LNCaP clone FGC (cell line): ENCODE data around the gene CASP8AP2.

Experiments
- DNase-seq: peaks from one replicate; pipeline ENCODE4 v3.0.0-alpha.2; 2011; ENCODE audit warnings: low read depth
- H3K4me3 ChIP-seq: 2 replicates; pipeline ENCODE4 v1.5.1; 2011; ENCODE audit warnings: mild to moderate bottlenecking, low read depth, low read length, control low read depth
- TF ChIP-seq, protein P1 (sequence below): IDR thresholded peaks from 2 replicates; pipeline ENCODE4 v1.5.1; 2012; ENCODE audit warnings: mild to moderate bottlenecking; ENCODE audit not compliant: control insufficient read depth, insufficient read depth; ENCODE audit errors: extremely low read depth

CASP8AP2 gene

DNA sequence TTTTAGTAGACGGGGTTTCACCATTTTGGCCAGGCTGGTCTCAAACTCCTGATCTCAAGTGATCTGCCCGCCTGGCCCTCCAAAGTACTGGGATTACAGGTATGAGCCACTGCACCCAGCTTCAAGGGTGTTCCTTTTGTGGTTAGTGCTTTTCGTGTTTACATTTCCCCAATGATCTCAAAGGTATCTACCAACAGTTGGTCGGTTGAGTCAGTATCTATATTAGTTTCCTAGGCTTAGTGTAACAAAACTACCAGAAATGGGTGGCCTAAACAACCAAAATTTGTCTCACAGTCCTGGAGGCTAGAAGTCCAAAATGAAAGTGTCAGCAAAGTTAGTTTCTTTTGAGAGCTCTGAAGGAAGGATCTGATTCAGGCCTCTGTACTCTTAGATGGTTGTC is 30.1 kb downstream of the CASP8AP2 start:
- TF ChIP-seq, protein P1, sequence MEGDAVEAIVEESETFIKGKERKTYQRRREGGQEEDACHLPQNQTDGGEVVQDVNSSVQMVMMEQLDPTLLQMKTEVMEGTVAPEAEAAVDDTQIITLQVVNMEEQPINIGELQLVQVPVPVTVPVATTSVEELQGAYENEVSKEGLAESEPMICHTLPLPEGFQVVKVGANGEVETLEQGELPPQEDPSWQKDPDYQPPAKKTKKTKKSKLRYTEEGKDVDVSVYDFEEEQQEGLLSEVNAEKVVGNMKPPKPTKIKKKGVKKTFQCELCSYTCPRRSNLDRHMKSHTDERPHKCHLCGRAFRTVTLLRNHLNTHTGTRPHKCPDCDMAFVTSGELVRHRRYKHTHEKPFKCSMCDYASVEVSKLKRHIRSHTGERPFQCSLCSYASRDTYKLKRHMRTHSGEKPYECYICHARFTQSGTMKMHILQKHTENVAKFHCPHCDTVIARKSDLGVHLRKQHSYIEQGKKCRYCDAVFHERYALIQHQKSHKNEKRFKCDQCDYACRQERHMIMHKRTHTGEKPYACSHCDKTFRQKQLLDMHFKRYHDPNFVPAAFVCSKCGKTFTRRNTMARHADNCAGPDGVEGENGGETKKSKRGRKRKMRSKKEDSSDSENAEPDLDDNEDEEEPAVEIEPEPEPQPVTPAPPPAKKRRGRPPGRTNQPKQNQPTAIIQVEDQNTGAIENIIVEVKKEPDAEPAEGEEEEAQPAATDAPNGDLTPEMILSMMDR: no peak
- DNase-seq: no peak
- H3K4me3 ChIP-seq: no peak overlapping the region

DNA sequence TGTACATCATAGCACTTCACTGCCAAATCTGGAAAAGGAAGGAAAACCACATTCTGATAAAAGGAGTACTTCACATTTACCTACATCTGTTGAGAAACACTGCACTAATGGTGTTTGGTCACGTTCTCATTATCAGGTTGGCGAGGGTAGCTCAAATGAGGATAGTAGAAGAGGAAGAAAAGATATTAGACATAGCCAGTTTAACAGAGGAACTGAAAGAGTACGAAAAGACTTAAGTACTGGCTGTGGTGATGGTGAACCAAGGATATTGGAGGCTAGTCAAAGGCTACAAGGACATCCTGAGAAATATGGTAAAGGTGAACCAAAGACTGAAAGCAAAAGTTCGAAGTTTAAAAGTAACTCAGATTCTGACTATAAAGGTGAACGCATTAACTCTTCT is 32.6 kb downstream of the CASP8AP2 start:
- no peak for DNase-seq
- TF ChIP-seq, protein P1: no peak
- no peak overlapping the region for H3K4me3 ChIP-seq

DNA sequence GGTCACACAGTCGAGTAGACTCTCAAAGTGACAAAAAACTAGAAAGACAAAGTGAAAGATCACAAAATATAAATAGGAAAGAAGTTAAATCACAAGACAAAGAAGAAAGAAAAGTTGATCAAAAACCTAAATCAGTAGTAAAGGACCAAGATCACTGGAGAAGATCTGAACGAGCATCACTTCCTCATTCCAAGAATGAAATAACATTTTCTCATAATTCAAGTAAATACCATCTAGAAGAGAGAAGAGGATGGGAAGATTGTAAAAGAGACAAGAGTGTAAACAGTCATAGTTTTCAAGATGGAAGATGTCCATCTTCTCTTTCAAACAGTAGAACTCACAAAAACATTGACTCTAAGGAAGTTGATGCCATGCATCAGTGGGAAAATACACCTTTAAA is 33.0 kb downstream of the CASP8AP2 start:
- TF ChIP-seq, protein P1: no peak
- no peak overlapping the region for H3K4me3 ChIP-seq
- no peak for DNase-seq

DNA sequence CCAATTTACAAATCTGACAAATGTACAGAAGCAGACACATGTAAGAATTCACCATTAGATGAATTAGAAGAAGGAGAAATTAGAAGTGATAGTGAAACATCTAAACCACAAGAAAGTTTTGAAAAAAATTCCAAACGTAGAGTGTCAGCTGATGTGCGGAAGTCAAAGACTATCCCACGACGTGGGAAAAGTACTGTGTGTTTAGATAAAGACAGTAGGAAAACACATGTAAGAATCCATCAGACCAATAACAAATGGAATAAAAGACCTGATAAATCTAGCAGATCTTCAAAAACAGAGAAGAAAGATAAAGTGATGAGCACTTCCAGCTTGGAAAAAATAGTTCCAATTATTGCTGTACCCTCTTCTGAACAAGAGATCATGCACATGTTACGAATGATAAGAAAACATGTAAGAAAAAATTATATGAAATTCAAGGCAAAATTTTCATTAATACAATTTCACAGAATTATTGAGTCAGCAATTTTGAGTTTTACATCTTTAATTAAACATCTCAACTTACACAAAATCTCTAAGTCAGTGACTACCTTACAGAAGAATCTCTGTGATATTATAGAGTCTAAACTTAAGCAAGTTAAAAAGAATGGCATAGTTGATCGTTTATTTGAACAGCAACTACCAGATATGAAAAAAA is 36.5 kb downstream of the CASP8AP2 start:
- H3K4me3 ChIP-seq: no peak overlapping the region
- TF ChIP-seq, protein P1: no peak
- DNase-seq: no peak

DNA sequence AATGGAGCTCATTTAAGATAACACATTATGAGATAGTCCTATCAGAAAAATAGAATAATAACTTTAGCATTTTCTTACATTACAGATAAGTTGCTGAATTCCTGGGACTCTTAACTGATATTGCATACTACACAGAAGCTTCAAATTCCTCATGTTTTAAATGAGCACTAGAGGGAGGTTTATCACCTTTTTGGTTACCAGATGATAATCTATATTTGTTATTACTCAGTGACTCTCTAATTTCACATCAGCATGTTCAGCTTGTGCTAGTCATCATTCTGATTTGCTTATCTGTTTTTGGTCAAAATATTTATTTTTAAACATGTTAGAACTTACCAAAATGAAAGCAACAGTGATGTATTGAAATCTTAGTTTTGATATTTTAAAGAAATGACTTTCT is 44.0 kb downstream of the CASP8AP2 start:
- TF ChIP-seq, protein P1: no peak
- DNase-seq: no peak
- no peak overlapping the region for H3K4me3 ChIP-seq

DNA sequence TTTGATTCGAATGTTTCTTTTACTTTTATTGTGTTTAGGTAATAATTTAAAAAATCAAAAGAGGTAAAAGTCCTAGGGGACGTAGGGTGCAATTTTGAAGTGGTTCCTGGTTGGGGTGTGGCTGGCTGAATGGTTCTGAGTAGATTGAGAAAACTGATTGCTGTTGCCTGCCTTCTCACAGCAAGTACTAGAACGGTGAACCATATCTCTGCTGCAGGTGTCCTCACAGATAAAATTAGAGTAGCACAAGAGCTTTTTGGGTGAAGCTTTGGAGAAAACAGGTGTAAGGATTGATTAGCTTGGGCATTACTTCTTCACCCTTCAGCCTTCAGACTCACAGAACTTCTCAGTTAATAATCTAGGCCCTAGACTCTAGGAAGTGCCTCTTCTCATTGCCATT is 44.8 kb downstream of the CASP8AP2 start:
- DNase-seq: no peak
- H3K4me3 ChIP-seq: no peak overlapping the region
- TF ChIP-seq, protein P1: no peak
